RWPE2 (cell line): ENCODE results near the gene ZEB2.

Experiments
- ATAC-seq: fragments of 200-7000 bp; cut with Tn5 transposase; 3 replicates; pipeline ENCODE4 v1.9.1; 2021; ENCODE audit warnings: low read depth
- DNase-seq: peaks from one replicate; pipeline ENCODE4 v3.0.0-alpha.2; 2020; ENCODE audit warnings: low spot score
- H3K27ac ChIP-seq: fragments of 450-650 bp; 2 replicates; pipeline ENCODE4 v1.5.1; 2017; ENCODE audit warnings: mild to moderate bottlenecking; ENCODE audit not compliant: poor library complexity, severe bottlenecking
- H3K27me3 ChIP-seq: fragments of 250-450 bp; sonication (Bioruptor Pico); 2 replicates; pipeline ENCODE4 v1.5.1; 2021; ENCODE audit warnings: mild to moderate bottlenecking, moderate library complexity; ENCODE audit not compliant: insufficient read depth, poor library complexity, severe bottlenecking
- H3K36me3 ChIP-seq: fragments of 250-450 bp; sonication (Bioruptor Pico); 2 replicates; pipeline ENCODE4 v1.5.1; 2020; ENCODE audit warnings: low read depth, mild to moderate bottlenecking, moderate library complexity
- H3K4me1 ChIP-seq: fragments of 250-450 bp; sonication (Bioruptor Pico); 2 replicates; pipeline ENCODE4 v1.5.1; 2021; ENCODE audit warnings: mild to moderate bottlenecking, moderate library complexity; ENCODE audit not compliant: insufficient read depth, poor library complexity, severe bottlenecking
- H3K4me3 ChIP-seq: fragments of 250-450 bp; sonication (Bioruptor Pico); 2 replicates; pipeline ENCODE4 v1.5.1; 2021; ENCODE audit warnings: mild to moderate bottlenecking, moderate library complexity; ENCODE audit not compliant: severe bottlenecking
- H3K9me3 ChIP-seq: fragments of 250-450 bp; sonication (Bioruptor Pico); 2 replicates; pipeline ENCODE4 v1.5.1; 2021; ENCODE audit warnings: mild to moderate bottlenecking, moderate library complexity; ENCODE audit not compliant: severe bottlenecking
- TF ChIP-seq, protein P1 (sequence below): fragments of 450-650 bp; IDR thresholded peaks from one replicate; pipeline ENCODE4 v1.5.1; 2017; ENCODE audit warnings: mild to moderate bottlenecking, moderate library complexity; ENCODE audit not compliant: poor library complexity, severe bottlenecking

ZEB2 gene

DNA sequence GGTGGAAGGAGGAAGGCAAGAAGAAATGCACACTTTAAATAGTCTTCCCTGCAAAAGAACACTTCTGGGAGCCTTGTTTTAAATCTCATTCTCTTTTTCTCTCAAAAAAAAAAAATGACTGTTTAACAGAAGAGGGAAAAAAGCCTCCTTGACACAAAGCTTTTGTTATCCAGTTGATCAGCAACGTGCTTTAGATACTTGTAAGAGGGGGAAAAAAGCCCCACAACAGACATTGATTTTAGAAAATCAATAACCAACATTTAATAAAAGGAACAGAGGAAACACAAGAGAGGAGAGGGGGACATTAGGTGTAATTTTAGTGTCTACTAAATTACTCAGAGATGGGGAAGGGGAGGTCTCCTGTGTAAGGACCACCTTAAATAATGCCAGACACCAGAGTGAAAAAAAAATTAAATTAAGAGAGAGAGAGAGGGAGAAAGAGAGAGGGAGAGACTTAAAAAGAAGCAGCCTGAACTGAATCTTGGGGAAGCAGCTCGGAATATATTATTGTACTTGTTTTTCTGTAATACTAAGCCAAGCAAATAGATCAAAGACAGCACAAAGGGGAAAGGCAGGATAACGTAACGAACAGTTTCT lies 4.7 kb downstream of the ZEB2 start:
- Histone ChIP-seq H3K9me3 (no peaks in the 10 kb centered on the region), H3K27ac (no peak overlapping the region), H3K4me1 (no peaks in the 10 kb centered on the region), H3K27me3 (peaks cover 86% of the 10 kb centered on the region), H3K4me3 (no peak overlapping the region), H3K36me3 (no peaks in the 10 kb centered on the region)
- no peak for ATAC-seq
- TF ChIP-seq, protein P1, sequence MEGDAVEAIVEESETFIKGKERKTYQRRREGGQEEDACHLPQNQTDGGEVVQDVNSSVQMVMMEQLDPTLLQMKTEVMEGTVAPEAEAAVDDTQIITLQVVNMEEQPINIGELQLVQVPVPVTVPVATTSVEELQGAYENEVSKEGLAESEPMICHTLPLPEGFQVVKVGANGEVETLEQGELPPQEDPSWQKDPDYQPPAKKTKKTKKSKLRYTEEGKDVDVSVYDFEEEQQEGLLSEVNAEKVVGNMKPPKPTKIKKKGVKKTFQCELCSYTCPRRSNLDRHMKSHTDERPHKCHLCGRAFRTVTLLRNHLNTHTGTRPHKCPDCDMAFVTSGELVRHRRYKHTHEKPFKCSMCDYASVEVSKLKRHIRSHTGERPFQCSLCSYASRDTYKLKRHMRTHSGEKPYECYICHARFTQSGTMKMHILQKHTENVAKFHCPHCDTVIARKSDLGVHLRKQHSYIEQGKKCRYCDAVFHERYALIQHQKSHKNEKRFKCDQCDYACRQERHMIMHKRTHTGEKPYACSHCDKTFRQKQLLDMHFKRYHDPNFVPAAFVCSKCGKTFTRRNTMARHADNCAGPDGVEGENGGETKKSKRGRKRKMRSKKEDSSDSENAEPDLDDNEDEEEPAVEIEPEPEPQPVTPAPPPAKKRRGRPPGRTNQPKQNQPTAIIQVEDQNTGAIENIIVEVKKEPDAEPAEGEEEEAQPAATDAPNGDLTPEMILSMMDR: no peak
- DNase-seq: no peak

DNA sequence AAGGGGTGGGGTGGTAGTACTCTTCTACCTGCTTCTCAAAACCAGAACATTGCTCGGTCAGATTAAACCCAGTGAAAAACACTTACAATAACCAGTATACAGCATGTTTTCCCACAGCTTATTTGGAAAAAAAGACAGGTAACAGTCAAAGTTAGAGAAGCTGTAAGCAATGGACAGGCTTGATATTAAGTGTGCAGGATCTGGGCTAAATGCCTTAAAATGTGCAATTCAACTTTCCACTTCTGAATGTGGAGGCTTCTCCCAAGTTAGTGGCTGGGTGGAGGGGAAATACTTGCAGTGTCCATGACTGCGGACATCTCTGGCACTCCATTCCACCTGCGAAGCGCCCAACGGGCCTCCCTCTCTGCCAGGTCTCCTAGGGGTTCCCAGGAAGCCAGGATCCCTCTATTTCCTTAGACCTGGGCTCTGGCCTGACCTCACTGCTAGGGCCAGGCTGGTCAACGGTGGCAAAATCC lies 5.3 kb downstream of the ZEB2 start:
- Histone ChIP-seq H3K36me3 (no peaks in the 10 kb centered on the region), H3K27me3 (peaks cover 81% of the 10 kb centered on the region), H3K9me3 (no peaks in the 10 kb centered on the region), H3K27ac (no peak overlapping the region), H3K4me3 (no peak overlapping the region), H3K4me1 (no peaks in the 10 kb centered on the region)
- TF ChIP-seq, protein P1: no peak
- DNase-seq: no peak
- ATAC-seq: no peak

DNA sequence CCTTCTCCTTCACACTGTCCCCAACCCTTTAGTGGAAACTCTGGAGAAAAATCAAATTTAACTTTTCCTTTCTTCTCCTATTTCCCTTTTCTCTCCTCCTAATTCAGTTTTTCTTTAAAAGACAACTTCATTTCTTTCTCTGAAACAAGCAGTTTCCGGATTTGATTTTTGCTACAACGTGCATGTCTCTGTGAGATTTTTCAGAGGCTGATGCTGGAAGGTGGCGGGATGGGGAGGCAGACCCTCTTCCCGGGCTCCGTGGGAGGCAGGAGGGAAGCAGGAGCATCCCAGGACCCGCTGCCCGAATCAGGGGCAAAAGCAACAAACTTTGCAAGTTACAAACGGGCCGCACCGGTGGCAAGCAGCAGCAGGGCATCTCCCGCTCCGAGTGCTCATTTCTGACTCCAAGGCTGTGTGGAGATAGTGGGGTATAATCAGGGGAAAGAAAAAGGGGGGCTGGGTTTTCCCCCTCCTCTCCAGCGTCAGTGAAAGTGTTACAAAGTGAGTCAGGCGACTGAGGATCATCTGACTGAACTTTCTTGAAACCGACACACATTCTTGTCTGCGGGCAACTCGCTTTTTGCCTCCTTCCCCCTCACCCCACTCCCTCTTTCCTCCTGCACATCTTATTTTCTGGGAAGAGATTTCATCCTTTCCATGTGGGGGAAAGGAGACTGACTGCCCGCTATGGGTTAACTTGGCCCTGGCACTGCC lies 6.4 kb downstream of the ZEB2 start:
- peaks cover 70% of the 10 kb centered on the region for H3K27me3 ChIP-seq

DNA sequence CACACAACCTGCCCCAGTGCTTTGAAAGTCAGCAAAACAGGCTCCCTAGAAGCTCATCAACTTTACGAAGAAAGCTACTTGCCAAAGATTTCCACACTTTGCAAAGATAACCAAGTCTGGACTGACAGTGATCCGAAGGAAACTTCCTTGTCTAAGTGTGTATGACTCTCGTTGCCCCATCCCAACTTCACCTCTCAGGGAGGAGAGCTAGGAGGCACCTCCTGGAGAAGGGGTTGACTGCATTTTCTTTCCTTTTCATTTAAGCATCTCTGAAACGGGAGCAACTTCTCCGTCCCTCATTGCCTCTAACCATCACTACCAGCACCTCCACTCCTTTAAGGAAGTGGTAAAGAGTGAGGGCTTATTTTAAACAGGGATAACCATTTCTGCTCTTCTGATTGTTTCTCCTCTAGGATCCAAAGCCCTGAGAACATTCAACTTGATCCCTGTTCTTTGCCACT lies 7.0 kb downstream of the ZEB2 start:
- Histone ChIP-seq H3K27me3 (peaks cover 64% of the 10 kb centered on the region), H3K36me3 (no peaks in the 10 kb centered on the region), H3K4me3 (no peak overlapping the region), H3K9me3 (no peaks in the 10 kb centered on the region), H3K4me1 (no peaks in the 10 kb centered on the region), H3K27ac (no peak overlapping the region)
- ATAC-seq (no peak), DNase-seq (no peak)
- TF ChIP-seq, protein P1: no peak

More for the DNA sequence above, 6.4 kb downstream of the ZEB2 start:
- DNase-seq (no peak), ATAC-seq (no peak)
- Histone ChIP-seq H3K4me1 (no peaks in the 10 kb centered on the region), H3K4me3 (no peak overlapping the region), H3K36me3 (no peaks in the 10 kb centered on the region), H3K27ac (no peak overlapping the region), H3K9me3 (no peaks in the 10 kb centered on the region)
- TF ChIP-seq, protein P1: no peak

DNA sequence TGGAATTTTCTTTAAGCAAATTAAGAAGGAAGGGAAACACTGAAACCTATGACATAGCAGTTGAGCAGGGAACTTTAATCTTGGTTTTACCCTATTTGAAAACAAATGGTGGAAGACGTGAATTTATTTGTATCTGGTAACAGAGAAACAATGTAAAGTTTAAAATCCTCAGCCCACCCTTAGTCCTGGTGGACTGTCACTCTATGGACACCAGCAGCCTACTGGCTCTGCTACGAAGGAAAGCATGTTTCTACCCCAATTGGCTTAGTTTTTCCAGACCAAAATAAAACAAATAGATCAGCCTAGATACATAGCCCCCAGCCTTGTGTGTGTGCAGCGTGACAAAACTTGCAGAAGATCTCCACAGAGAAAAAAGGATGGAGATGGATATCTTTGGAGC lies 7.4 kb downstream of the ZEB2 start:
- Histone ChIP-seq H3K4me1 (no peaks in the 10 kb centered on the region), H3K27me3 (peaks cover 61% of the 10 kb centered on the region), H3K4me3 (no peak overlapping the region), H3K27ac (no peak overlapping the region), H3K36me3 (no peaks in the 10 kb centered on the region), H3K9me3 (no peaks in the 10 kb centered on the region)
- ATAC-seq: no peak
- no peak for DNase-seq
- TF ChIP-seq, protein P1: no peak
